Measurements from ENCODE around the gene FCMR. TPM values are rescaled to one million over a fixed set of nuclear protein-coding genes. Genes with fewer than 3 reads are reported as not detected.

Gene FCMR
- total and polyA plus RNA-seq, 9 of the 15 experiments (the other 6 are each of a cell fraction or from before 2014, with no cell fraction given), result 0.11 to 0.82 (median 0.20) TPM; not detected in 5

DNA sequence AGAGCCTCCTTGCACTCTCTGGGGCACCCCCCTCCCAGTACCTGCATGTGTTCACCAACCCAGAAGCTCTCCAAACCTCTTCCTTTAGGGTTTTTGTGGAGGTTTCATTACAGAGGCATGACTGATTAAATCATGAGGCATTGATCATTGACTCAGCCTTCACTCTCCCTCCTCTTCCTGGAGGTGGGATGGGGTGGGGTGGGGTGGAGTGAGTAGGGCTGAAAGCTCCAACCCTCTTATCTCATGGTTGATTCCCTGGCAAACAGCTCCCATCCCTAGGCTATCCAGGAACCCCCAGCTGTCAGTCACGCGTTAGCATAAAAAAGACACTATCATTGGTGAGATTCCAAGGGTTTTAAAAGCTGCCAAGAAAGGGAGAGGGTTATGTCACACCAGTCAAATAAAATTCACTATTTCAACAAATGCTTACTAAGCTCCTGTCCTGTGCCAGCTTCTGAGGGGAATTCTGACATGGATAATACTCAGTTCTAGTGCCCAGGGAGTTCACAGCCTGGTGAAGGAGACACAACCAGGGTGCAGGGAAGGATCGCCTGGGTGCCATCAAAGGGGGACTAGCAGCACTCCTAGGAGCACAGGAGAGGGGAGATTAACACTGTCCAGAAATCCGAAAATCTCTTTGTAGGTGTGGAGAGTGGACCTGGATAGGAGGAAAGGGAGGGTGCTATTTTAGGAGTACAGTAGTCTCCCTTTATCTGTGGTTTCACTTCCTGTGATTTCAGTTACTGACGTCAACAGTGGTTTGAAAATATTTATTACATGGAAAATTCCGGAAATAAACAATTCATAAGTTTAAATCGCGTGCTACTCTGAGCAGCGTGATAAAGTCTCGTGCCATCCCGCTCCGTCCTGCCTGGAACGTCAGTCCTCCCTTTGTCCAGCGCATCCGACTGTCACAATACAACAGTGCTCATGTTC is 31.3 kb downstream of the FCMR start (continued):
- TF ChIP-seq MAZ (CRISPR knock-in tag; conservative IDR thresholded peaks at IDR 0.05 in 1 of 2, IDR thresholded peaks at IDR 0.05 in 1 of 2) (0 out of 4 replicates have a peak, but pooled peaks of 1 of the 2 experiments have one; percentile 22), PKNOX1 (IDR thresholded peaks at IDR 0.05) (peak; percentile 42; the same call in 1 of the 2 replicates), ZNF584 (CRISPR knock-in tag; IDR thresholded peaks at IDR 0.05; ENCODE audit: low read depth) (peak; percentile 74; the same call in 1 of the 2 replicates), HES1 (IDR thresholded peaks at IDR 0.05; ENCODE audit: low read depth) (peak; percentile 61), POLR2B (IDR thresholded peaks at IDR 0.05; ENCODE audit: low read depth, partially characterized antibody) (no peak), ZKSCAN8 (CRISPR knock-in tag; IDR thresholded peaks at IDR 0.05) (peak; percentile 57; the same call in 1 of the 2 replicates), USF1 (CRISPR knock-in tag; IDR thresholded peaks at IDR 0.05) (0 out of 2 replicates have a peak, but pooled peaks have one; percentile 21), ETV5 (CRISPR knock-in tag; IDR thresholded peaks at IDR 0.05; ENCODE audit: low read depth) (peak; percentile 46; the same call in 1 of the 2 replicates), GABPA (tag; conservative IDR thresholded peaks at IDR 0.05; ENCODE audit: low read depth) (peak; percentile 74), ATF7 (IDR thresholded peaks at IDR 0.05) (peak; percentile 40; the same call in 1 of the 2 replicates), FOXM1 (IDR thresholded peaks at IDR 0.05; ENCODE audit: low read depth) (peak; percentile 54; the same call in 1 of the 2 replicates), FOXM1 (CRISPR knock-in tag; IDR thresholded peaks at IDR 0.05; ENCODE audit: low read depth) (no peak), ETV1 (tag; conservative IDR thresholded peaks at IDR 0.05; ENCODE audit: low read depth) (peak; percentile 75), E2F6 (IDR thresholded peaks at IDR 0.05; ENCODE audit: borderline replicate concordance in 1 of 2, extremely low read depth in 1 of 2, insufficient read depth in 1 of 2, insufficient read length in 1 of 2, low read depth in 1 of 2, low read length in 1 of 2, poor library complexity in 1 of 2, severe bottlenecking in 1 of 2) (no peak), MEF2A (IDR thresholded peaks at IDR 0.05; ENCODE audit: control insufficient read depth, low read depth, low read length) (peak; percentile 60; the same call in 1 of the 2 replicates), TCF7 (IDR thresholded peaks at IDR 0.05; ENCODE audit: borderline replicate concordance) (no peak)
- TF ChIP-seq, protein P1, sequence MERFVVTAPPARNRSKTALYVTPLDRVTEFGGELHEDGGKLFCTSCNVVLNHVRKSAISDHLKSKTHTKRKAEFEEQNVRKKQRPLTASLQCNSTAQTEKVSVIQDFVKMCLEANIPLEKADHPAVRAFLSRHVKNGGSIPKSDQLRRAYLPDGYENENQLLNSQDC (CRISPR knock-in tag; IDR thresholded peaks at IDR 0.05), result no peak
- TF ChIP-seq, protein P2, sequence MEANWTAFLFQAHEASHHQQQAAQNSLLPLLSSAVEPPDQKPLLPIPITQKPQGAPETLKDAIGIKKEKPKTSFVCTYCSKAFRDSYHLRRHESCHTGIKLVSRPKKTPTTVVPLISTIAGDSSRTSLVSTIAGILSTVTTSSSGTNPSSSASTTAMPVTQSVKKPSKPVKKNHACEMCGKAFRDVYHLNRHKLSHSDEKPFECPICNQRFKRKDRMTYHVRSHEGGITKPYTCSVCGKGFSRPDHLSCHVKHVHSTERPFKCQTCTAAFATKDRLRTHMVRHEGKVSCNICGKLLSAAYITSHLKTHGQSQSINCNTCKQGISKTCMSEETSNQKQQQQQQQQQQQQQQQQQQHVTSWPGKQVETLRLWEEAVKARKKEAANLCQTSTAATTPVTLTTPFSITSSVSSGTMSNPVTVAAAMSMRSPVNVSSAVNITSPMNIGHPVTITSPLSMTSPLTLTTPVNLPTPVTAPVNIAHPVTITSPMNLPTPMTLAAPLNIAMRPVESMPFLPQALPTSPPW (CRISPR knock-in tag; IDR thresholded peaks at IDR 0.05), result 0 out of 2 replicates have a peak, but pooled peaks have one; percentile 5

Measured in K562 (cell line).